Skin epidermis (tissue), 12 donors: ENCODE results near the gene ACOT8.
"Not testable (repeated sequence)": the region's sequence is repeated elsewhere in the genome, so short reads cannot be mapped to it uniquely, and the experiment has no call there.

Experiments used
- H3K27ac ChIP-seq, 21 experiments: fragments of 200-600 bp; sonication (generic) in 11 of 21; one replicate each; pipeline ENCODE4 v1.5.0; 2020; ENCODE audit warnings: mild to moderate bottlenecking in 3 of 21, inconsistent platforms in 2 of 21, moderate library complexity in 2 of 21
- H3K4me3 ChIP-seq, 7 experiments: fragments of 200-600 bp; sonication (generic) in 2 of 7; one replicate each; pipeline ENCODE4 v1.5.0; 2020; ENCODE audit warnings: inconsistent platforms in 2 of 7, mild to moderate bottlenecking in 2 of 7, moderate library complexity in 1 of 7

Gene ACOT8

DNA sequence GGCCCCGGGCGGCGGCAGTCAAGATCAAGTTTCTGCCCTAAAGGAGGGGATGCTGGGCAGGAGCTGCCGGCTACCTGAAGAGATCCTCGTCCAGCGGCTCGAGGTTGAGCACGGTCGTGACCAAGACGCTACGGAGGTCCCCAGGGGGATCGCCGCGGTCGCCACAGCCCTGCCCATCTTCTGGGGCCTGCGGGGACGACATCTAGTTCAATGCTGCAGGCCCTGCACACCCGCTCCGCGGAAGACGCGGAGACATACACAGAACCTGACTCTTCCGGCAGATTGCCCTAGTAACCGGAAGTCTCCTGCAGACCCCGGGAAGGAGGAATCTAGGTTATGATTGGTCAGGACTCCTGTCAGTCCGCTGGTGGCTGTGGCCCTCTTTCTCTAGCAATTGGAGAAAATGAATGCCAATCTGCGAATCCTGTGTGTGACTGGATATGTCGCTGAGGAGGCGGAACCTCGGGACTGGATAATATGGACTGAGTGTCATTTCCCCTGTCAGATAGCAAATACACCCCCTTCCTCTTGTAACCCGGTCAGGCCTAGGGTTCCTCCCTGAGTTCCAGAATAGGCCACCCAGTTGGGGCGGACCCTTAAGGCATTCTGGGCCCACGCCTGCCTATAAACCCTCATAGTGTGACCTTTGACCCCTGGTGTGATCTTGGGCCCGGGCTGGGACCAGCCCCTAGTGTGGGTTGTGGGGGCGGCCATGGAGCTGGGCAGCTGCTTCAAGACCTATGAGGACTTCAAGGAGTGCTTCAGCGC is at the start of gene ACOT8, which contains the start of gene ZSWIM3:
ACOT8 (minus strand) TSS at position 279 of the 768 bp plus-strand sequence; CDS start at position 202, 77 bp downstream.
ZSWIM3 (plus strand) TSS at position 501 of the 768 bp plus-strand sequence; CDS start at position 713, 212 bp downstream.
- Histone ChIP-seq H3K4me3 (peak within 1 kb of the TSS; percentile 55 to 96 (median 74)), H3K27ac (peak within 1 kb of the TSS; percentile 59 to 97 (median 86))

DNA sequence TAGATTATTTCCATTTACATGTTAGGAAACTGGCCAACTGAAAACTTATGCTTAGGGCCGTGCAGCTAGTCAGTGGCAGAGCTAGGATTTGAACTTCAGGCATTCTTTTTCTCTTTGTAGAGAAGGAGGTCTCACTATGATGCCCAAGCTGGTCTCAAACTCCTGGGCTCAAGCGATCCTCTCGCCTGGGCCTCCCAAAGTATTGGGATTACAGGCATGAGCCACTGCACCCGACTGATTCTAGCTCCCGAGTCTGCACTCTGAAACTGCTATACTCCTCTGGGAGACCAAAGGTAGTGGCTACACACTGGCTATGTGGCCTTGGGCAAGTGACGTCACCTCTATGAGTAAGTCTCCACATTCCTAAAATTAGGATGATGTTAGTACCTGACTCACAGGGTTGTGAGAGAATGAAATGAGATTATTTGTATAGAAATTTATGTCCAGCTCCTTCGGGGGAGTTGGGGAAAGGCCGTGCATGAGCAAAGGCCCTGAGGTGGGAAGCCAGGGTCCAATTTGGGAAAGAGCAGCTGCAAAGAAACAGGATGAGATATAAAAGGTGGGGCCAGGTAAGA is 48.4 kb upstream of the ACOT8 start:
- Histone ChIP-seq H3K4me3 (no peak overlapping the region), H3K27ac (no peak overlapping the region)

DNA sequence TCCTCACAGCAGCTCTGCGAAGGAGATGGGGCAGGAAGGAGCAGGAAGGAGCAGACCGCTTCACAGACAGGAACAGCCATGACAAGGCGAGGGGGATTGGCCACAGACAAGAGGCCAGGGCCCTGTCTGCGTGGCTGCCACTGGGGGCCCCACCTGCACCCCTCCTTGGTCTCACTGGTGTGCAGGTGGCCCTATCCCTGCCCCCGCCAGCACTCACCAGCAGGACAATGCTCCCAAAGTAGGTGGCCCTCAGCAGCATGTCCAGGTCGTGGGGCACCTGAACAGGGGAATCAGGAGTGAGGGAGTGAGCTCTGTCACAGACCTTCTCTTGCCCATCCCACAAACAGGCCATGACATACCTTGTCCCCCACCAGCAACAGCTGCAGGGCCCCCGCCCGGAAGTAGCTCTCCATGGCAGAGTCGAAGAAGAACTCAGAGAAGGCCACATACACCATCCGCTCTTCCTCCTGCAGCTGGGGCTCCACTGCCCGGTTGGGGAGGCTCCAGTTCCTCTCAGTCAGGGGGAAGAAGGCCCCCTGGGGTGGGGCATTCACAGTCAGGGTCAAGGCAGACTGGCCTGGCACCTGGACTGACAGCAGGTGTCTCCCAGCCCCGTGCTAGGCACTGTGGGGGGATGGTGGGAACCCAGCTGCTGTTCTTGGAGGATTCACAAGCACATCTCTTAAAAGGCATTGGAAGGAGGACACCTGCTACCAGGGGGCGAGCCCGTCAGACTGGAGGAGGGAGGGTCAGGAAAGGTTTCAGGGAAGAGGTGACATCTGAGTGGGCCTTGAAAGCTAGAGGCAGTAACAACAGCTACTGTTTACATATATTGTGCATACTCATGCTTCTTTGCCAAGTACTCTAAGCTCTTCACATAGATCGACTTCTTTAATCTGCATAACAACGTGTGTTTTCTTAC is 47.7 kb upstream of the ACOT8 start:
- H3K27ac ChIP-seq = no peak overlapping the region
- no peak overlapping the region for H3K4me3 ChIP-seq

DNA sequence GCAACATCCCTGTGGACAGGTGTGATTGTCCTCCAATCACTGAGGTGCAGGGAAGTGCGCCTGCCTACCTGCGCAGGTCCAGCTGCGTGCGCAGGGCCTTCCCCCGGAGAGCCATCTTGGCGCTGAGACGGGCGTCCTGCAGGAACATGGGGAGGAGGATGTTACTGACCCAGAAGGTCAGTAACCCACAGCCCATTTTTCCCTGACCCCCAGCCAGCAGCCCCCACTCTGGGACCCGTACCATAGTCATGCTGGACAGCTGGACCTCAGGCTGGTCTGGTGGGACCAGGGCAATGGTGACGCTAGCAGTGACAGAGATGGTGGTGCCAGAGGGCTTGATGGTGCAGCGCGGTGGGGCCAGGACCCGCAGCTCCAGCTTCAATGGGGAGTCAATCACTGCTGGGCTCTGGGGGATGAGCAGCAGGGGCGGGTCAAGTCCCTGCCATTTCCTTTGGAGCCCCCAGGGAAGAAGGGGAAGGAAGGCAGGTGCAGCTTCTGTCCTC is 45.1 kb upstream of the ACOT8 start:
- Histone ChIP-seq H3K4me3 (no peak overlapping the region), H3K27ac (no peak overlapping the region)

DNA sequence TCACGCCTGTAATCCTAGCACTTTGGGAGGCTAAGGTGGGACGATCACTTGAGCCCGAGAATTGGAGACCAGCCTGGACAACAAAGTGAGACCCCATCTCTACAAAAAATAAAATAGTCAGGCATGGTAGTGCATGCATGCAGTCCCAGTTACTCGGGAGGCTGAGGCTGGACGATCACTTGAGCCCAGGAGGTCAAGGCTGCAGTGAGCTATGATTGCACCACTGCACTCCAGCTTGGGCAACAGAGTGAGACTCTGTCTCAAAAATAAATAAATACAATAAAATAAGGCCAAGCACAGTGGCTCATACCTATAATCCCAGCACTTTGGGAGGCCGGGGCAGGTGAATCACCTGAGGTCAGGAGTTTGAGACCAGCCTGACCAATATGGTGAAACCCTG is 44.1 kb upstream of the ACOT8 start:
- not testable (repeated sequence) for H3K4me3 ChIP-seq, H3K27ac ChIP-seq

DNA sequence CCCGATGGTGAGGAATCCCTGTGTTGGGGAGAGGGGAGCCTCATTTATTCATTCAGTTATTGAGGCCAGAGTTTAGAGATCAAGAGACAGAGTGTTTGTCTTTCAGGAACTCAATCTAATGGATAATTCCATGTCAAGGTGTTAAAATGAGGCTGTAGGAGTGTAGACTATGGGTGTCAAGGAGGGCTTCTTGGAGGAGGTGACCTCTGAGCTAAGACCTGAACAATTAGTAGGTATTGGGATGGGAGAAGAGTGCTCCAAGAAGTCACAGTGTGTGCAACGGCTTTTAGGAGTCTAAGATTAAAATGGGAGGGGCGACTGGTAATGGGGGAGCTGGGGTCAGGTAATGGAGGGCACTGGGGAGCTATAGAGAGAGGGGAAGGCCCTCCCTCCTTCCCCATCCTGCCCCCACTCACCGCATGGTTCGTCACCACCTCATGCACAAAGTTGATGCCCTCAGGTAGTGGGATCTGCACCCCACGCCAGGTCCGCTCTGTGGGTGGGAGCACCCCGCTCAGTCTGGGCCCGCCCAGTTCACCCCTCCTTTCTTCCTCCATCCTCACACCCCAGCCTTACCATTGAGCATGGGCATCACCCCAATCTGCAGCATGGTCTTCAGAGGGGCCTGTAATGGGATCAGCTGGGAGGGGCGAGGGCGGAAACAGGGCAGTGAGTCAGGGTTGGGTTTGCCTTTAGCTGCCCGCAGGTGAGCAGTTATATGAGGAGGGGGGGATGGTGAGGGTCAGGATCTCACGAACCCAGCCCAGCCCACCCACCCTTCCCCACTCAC is 42.0 kb upstream of the ACOT8 start:
- no peak overlapping the region for H3K27ac ChIP-seq
- no peak overlapping the region for H3K4me3 ChIP-seq

DNA sequence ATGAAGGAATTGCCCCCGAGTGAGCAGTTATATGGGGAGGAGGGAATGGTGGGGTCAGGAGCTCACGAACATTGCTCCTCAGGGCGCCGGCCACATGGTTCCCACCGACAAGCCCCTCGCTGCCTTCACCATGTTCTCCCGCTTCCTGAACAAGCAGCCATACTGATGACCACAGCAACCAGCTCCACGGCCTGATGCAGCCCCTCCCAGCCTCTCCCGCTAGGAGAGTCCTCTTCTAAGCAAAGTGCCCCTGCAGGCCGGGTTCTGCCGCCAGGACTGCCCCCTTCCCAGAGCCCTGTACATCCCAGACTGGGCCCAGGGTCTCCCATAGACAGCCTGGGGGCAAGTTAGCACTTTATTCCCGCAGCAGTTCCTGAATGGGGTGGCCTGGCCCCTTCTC is 41.1 kb upstream of the ACOT8 start:
- no peak overlapping the region for H3K4me3 ChIP-seq
- no peak overlapping the region for H3K27ac ChIP-seq

DNA sequence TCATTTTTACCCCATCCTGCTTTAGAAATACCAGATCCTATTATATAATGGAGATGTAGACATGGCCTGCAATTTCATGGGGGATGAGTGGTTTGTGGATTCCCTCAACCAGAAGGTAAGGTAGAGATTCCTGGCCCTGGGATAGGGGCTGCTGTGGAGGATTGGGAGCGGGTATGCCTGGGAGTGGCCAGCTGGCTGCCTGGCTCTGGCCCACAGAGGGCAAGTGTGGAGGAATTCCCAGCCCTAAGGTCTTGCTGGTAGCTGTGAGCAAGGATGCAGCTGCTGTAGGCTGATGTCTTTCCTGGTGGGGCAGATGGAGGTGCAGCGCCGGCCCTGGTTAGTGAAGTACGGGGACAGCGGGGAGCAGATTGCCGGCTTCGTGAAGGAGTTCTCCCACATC is 40.5 kb upstream of the ACOT8 start:
- Histone ChIP-seq H3K27ac (no peak overlapping the region), H3K4me3 (no peak overlapping the region)

DNA sequence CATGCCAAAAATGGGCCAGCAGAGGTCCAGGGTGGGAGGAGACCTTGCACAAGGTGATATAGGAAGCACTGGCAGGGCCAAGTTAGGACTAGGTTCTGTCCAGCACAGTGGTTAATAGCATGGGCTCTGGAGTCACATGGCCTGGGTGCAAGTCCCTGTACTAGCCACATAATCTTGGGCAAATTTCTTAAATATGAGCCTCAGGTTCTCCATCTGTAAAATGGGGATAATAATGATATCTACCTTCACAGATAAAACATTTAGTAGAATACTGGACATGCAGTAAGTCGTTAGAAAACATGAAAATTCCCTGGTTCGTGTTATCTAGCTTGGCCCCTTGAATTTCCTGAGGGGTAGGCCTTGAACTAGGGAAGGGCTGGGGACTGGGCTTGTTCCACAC is 40.1 kb upstream of the ACOT8 start:
- Histone ChIP-seq H3K4me3 (no peak overlapping the region), H3K27ac (no peak overlapping the region)

DNA sequence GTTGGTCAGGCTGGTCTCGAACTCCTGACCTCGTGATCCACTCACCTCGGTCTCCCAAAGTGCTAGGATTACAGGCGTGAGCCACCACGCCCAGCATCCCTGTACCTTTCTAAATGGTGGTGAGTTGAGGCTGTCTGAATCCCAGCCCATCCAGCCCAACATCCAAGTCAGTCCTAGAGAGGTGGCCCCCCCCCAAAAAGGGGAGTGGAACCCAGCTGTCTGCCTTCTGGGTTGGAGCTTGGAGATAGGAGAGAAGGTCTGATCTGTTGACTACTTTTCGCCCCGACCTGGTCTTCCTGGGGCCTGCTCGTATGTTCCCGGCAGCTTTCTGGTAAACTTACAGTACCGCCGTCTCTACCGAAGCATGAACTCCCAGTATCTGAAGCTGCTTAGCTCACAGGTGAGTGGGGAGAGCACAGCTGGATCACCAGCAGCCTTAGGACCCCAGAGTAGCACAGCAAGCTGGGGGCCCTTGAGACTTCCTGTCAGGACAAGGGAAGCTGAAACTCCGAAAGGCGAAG is 39.5 kb upstream of the ACOT8 start:
- no peak overlapping the region for H3K27ac ChIP-seq
- H3K4me3 ChIP-seq = no peak overlapping the region

DNA sequence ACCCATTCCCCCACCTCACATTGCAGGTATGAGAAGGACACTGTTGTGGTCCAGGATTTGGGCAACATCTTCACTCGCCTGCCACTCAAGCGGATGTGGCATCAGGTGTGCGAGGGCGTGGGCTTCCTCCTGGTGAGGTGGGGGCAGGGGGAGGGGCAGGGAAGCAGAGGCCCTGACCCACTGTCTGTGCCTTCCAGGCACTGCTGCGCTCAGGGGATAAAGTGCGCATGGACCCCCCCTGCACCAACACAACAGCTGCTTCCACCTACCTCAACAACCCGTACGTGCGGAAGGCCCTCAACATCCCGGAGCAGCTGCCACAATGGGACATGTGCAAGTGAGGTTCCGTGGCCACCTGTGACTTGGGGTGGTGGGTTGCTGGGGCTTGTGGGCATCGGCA is 37.6 kb upstream of the ACOT8 start:
- Histone ChIP-seq H3K4me3 (no peak overlapping the region), H3K27ac (peak overlapping the region in 1 of 21 experiments; percentile 30)

DNA sequence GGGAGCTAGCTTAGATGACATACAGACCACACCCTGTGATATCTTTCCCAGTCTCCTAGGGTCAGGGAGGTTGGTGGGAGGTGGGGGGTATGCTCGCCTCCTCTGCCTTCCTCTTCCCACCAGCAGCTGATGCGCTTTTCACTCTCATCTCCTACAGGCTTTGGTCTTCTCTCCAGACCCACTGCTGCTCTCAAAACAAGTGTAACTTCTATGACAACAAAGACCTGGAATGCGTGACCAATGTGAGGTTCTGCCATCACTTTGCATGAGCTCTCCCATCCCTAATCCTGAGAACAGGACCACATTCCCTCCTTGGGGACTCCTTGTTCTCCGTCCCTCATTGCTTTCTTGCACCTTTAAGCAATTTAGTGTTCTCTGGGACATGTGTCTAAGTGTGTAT is 36.6 kb upstream of the ACOT8 start:
- Histone ChIP-seq H3K4me3 (no peak overlapping the region), H3K27ac (peak overlapping the region in 2 of 21 experiments; percentile 25 to 31)

DNA sequence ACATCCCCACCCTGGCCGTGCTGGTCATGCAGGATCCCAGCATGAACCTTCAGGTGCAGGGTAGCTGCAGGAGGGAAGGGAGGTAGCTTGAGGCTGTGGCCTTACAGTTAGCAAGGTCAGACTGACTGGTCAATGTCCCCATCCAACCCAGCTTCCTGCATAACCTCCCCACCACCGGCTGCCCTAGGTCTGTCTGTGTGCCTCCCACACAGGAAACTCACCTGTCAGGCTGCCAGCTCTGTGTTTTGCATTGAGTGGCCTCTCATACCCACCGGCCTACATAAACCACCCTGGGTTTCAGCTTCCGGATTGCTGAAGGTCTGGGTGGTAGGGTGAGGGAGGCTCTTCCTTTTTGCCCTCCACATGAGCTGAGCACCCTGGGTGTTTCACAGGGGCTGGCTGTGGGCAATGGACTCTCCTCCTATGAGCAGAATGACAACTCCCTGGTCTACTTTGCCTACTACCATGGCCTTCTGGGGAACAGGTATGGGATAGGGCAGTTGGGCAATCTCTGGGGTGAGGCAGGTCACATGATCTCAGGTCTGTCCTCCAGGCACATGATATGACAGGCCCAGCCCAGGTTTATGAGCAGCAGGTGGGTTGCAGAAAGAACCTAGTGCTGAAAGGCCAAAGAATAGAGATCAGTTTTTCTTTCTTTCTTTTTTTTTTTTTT is 35.8 kb upstream of the ACOT8 start:
- peak overlapping the region in 8 of 21 experiments; percentile 7 to 92 (median 36) for H3K27ac ChIP-seq
- peak overlapping the region in 1 of 7 experiments; percentile 78 for H3K4me3 ChIP-seq

DNA sequence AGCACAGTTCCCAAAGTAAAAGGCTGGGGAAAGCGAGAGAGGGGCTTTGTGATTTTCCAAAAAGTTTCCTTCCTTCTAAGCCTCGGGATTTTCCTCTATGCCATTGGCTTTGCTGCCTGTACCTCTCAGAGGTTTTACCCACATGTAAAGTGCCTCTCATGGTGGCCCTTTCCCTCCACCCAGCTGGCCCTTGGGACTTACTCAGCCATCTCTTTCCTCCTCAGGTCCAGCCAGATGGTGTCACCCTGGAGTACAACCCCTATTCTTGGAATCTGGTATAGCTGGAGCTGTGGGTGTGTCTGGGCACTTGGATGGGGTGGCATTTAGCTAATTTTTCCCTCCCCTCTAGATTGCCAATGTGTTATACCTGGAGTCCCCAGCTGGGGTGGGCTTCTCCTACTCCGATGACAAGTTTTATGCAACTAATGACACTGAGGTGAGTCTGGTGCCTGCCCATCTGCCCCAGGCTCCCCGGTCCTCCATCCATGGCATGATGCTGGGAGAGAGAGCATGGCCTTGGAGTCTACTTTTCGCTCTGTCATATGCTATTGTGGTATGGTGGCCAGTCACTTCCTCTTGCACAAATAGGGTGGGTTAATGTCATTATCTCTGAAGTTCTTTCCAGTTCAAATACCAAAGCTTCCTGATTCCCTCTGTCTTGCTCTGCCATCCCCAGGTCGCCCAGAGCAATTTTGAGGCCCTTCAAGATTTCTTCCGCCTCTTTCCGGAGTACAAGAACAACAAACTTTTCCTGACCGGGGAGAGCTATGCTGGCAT is 35.0 kb upstream of the ACOT8 start:
- Histone ChIP-seq H3K4me3 (peak overlapping the region; percentile 53 to 93 (median 78)), H3K27ac (peak overlapping the region in 15 of 21 experiments; percentile 63 to 92 (median 82))

DNA sequence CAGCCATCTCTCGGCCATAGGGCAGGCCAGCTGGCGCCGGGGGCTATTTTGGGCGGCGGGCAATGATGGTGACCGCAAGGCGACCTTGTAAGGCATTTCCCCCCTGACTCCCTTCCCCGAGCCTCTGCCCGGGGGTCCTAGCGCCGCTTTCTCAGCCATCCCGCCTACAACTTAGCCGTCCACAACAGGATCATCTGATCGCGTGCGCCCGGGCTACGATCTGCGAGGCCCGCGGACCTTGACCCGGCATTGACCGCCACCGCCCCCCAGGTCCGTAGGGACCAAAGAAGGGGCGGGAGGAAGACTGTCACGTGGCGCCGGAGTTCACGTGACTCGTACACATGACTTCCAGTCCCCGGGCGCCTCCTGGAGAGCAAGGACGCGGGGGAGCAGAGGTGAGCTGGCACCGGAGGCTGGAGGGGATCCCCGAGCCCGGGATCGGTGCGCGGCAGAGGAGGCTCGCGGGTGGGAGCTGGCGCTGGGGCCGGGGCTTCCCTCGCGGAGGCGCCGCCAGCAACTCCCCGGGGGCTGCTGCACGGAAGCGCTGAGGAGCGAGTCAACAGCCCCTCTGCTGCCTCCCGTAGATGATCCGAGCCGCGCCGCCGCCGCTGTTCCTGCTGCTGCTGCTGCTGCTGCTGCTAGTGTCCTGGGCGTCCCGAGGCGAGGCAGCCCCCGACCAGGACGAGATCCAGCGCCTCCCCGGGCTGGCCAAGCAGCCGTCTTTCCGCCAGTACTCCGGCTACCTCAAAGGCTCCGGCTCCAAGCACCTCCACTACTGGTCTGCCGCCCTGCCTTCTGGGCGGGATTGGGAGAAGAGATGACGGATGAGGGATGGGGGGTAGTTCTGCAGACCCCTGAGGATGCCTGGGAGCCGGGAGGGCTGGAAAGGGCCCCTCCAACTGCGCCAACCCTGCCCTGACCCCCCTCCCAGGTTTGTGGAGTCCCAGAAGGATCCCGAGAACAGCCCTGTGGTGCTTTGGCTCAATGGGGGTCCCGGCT is 34.1 kb upstream of the ACOT8 start, which contains the start of the genes CTSA and NEURL2:
CTSA (plus strand) TSS at position 351 of the 999 bp plus-strand sequence; CDS start at position 585, 234 bp downstream.
NEURL2 (minus strand) TSS at position 224 of the 999 bp plus-strand sequence; CDS start at position 7, 217 bp downstream.
- H3K4me3 ChIP-seq = peak within 1 kb of the TSS; percentile 53 to 93 (median 78)
- H3K27ac ChIP-seq = peak within 1 kb of the TSS; percentile 36 to 92 (median 78)
